ENCODE measurements around the gene ABR.

The ABR gene

DNA sequence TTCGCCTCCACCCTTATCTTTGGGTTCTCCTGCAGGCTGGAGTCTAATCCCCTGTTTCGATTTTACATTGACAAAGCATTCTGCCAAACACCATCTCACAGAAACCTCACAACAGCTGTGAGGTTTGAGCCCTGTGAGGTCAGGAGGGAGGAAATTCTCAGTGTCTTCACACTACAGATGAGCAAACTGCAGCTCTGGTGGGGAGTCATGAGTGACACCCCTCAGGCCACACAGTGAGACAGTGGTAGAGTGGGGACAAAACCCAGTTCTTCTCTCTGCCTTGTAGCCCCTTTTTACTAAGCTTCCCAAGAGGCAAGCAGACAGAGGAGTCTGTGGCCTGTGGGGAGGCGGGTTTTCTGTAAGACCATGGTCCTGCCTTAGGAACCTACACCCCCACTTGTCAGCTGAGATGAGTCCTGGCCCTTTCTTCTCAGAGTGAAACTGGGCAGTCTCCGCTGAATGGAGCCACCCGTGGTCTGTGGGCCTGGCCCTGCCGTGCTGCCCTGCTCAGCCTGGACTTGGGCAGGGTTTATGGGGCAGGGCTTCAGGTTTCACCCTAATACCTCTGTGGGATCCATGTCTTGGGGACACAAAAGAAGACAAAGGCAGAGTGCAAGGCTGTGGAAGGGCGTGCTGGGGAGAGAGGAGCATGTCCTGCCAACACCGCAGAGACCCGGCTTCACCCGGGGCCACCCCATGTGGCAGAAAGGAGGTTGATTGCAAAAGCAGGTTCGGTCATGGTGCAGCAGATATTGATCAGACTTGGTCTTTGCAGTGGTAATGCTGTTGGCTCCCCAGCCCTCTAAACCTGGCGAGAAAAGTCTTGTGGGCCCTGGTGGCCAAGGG lies 59.0 kb downstream of the ABR start:
- no peak for DNase-seq (ENCODE audit: low spot score)

DNA sequence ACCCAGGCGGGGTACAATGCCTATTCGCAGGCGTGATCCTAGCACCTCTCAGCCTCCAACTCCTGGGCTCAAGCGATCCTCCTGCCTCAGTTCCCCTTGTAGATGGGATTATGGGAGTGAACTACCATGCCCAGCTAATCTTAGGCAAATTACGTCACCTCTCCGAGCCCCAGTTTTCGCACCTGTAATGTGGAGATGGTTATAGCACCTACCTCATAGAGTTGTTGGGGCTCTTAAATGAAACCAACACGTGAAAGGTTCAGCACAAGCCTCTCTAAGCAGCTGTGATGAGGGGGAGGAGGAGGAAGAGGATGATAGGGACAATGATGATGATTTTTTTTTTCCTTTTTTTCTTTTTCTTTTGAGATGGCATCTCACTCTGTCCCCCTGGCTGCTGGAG lies 59.9 kb downstream of the ABR start:
- no peak for DNase-seq (ENCODE audit: low spot score)

DNA sequence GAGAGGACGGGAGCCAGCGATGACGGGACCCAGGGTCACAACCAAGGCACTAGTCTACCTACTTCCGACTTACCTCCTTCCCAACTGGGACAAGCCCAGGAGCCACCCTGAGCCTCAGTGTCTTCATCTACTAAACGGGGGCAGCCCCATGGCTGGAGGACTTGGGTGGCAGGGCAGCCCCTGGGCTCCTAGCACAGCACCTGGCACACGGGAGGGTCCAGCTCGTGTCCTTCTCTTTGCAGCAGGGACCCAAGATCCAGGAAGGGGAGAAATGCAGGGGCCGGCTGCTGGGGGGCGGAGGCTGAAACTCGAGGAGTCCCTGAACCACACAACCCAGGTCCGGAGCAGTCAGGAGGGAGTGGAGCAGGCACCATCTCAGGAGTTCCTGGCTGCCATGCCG lies 63.2 kb downstream of the ABR start:
- no peak for DNase-seq (ENCODE audit: low spot score)

GRCh38 chr17:1112875-1113274 lies 66.9 kb downstream of the ABR start:
- no peak for DNase-seq (ENCODE audit: low spot score)

- peak; percentile 51 for DNase-seq (ENCODE audit: low spot score)
These were observed 68.0 kb downstream of the ABR start for GRCh38 chr17:1111599-1112443.

DNA sequence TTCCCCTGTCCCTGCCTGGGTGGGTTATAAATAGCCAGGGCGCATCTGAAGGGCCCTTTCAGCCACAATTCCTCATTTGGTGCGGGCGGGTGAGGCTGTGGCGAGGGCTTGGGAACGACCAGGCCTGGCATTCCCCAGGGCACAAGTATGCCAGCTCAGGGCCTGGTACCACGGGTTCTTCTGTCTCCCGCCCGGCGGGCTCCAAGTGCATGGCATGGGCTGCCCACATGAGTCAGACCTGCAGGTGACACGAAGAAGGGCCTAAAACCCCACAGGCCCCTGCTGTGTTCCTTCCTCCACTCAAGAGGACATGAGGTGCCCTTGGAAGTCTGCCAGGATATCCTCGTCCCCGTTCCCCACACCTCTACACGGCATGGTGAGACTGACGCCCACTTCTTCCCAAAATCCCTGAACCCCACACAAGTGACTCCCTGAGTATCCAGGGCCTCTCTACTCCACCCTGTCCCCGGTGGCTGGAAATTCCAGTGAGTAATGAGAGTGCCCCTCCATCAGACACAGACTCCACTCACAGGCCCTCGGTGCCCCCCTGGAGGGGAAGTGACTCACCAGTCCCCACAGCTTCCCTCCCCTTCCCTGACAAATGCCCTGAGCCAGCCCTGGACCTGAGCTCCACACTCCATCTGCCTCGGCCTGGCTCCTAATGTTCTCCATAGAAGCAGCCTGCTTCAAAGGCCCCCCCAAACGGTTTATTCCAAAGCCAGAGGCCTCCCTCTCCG lies 68.8 kb downstream of the ABR start:
- peak; percentile 86 for DNase-seq (ENCODE audit: low spot score)

DNA sequence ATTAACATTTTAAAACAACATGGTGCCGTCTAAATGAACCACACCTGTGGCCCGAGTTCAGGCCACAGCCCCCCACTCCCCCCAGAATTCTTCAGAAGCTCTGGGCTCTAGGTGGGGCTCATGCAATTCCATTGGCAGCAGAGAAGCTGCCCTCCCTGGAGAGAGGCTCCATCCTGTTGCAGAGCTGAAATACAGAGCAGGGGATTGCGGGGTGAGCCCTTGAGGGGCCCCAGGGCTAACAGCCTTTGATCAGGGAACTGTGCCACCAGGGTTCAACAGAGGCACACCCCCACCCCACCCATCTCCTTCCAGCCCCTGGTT lies 69.3 kb downstream of the ABR start:
- no peak for DNase-seq (ENCODE audit: low spot score)

- DNase-seq (ENCODE audit: low spot score) = no peak
These were observed 69.9 kb downstream of the ABR start for GRCh38 chr17:1109606-1110540.

DNA sequence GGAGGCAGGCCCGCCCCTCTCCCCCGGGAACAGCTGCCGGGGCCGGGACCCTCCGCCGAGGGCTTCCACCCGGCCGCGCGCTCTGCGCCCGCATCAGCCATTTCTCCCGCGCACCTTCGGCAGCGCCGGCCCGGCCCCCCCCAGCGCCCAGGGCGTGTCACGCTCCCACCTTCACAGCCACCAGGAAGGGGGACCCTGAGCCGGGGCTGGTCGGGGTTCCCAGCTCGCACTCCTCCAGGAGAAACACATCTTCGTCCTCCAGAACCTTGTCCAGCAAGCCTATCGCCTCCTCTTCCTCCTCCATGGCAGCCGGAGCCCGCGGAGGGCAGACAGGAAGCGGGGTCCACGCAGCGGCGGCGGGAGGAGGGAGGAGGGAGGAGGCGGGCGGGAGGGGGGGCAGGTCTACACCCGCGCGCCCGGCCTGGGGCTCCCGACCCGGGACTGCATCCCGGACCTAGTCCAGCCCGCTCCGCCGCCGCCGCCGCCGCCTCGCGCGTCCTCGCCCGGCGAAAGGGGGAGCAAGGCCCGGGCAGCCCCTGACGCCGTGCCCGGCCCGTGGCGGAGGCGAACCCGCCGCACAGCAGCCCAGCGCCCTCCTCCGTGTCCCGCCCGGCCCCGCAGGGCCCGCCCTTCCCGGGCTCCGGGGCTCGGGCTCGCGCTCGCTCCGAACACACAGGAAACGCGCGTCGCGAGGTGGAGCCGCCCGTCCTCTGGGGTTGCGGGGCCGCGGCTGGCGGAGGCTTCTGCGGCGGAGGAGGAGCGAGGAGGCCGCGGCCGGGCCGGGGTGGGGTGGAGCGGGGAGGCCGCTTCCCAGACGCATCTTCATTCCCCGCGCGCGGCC lies 70.8 kb downstream of the ABR start:
- peak; percentile 84 for DNase-seq (ENCODE audit: low spot score)

- no peak for DNase-seq (ENCODE audit: low spot score)
These were observed 71.4 kb downstream of the ABR start for GRCh38 chr17:1108478-1108764.

DNA sequence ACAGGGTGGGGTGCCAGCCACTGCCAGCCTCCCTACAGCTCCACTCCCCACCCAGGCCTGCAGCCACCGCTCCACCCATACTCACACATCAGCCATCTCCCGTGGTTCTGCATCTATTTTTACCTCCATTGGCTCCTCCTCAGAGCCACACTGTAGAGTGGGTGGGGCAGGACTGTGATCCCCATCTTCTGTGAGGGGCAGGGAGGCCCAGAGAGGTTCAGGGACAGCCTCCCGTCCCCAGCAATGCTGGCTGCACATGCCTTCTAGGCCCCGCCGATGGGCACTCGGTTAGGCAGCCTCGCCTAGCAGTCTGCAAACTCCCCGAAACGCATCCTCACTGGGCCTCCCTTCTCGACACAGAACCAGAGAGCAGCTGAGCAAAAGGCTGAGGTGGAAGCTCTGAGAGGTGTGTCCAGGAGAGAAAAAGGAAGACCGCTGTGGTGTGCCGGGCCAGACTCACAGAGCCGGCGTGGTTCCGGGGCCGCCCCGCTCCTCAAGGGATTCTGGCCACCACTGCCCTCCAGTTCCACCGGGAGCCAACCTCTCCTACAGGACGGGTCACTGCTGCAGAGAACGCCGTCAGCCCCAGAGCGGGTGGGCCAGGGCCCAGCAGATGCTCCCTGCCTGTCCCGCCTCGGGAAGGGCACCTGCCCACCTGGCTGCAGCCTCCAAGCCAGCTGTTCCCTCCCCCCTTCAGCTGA lies 71.9 kb downstream of the ABR start:
- no peak for DNase-seq (ENCODE audit: low spot score)

- no peak for DNase-seq (ENCODE audit: low spot score)
These were observed 72.6 kb downstream of the ABR start for GRCh38 chr17:1107083-1107776.

- DNase-seq (ENCODE audit: low spot score) = no peak
These were observed 75.6 kb downstream of the ABR start for GRCh38 chr17:1104222-1104621.

DNA sequence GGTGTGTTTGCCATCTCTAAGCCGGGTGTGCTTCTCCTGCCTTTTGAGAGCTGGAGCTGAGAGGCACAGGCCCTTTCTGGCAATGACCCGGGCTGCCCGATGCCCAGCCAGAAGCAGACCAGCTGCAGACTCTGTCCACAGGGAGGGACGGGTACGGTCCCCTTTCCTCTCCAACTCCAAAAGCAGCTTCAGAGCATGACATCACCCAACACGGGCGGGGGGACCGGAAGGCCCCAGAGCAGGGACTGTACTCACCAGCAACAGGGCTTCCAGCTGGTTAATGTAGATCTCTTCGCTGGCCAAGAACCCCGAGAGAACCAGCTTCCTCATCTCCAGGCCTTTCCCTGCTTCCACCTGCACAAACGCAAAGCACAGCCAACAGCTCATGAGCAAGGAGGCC lies 79.4 kb downstream of the ABR start:
- no peak for DNase-seq (ENCODE audit: low spot score)

DNA sequence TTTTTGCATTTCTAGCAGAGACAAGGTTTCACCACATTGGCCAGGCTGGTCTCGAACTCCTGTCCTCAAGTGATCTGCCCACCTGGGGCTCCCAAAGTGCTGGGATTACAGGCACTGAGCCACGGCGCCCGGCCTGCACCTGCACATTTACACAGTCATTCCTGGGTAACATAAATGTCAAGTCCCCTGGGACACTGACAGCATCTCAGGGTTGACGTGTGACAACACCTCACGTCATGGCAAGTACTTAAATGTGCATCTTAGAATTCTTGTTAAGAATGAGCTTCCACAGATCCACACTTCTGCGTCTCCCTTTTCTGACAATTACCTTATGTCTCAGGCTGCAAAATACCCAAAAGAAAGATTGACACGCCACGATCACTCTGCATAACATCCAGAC lies 80.5 kb downstream of the ABR start:
- no peak for DNase-seq (ENCODE audit: low spot score)

DNA sequence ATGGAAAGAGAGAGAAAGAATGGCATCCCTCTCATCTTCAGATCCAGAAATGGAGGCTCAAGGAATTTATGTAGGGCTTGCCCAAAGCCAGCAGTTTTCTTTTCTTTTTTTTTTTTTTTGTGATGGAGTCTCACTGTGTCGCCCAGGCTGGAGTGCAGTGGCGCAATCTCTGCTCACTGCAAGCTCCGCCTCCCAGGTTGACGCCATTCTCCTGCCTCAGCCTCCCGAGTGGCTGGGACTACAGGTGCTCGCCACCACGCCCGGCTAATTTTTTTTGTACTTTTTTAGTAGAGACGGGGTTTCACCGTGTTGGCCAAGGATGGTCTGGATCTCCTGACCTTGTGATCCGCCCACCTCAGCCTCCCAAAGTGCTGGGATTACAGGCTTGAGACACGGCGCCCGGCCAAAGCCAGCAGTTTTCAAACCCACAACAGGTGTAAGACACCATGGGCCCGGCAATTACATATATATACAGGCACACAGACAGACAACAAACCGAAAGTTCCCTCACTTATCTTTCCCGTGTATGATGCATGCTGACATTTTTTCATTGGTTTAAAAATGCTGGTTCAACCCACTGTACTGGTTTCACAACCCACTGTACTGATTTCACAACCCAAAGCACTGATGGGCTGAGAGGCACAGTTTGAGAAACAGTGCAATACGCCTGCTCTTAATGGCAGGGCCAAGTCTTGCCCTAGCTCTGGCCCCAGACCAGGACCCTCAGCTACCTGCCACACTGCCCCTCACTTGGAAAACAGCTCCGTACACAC lies 81.6 kb downstream of the ABR start:
- DNase-seq (ENCODE audit: low spot score) = peak; percentile 84

DNA sequence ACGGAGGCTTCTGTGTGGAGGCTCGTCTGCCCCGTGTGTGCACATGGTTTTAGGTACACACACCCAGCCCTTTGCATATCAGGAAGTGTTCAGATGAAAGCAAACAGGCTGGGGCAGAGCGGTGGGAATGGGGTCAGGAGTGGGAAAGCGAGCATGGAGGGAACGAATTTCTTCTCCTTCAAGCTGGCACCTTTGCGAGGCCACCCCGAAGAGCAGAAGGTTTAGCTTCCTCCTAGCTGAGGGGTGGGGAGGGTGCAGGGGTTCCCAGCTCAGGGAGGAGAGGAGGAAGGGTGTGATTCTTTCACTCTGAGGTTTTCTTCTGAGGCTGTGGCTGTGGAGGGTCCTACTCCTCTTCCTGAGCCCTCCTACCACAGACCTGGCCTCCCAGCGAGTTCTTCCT lies 83.6 kb downstream of the ABR start:
- DNase-seq (ENCODE audit: low spot score) = no peak

DNA sequence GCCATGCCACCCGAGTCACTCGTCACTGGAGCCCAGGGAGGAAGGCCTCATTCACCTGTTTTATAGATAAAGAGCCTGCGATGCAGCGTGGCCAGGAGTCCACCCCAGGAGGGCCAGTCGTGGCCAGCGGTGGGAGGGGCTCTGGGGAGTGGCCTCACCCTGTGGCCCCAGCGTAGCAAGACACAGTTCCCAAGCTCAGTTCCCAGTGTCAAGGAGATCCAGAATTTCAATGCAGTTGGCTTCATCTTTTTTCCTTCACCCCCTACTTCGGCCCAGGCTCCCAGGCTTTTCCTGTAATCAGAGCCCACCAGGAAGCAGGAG lies 84.0 kb downstream of the ABR start:
- DNase-seq (ENCODE audit: low spot score) = no peak

Measured in AG20443 (cell line).